D341Med (cell line): ENCODE measurements around the gene STUB1.

Experiments
- DNase-seq: peaks from one replicate; pipeline ENCODE4 v3.0.0; 2012; ENCODE audit warnings: low spot score

STUB1 gene

DNA sequence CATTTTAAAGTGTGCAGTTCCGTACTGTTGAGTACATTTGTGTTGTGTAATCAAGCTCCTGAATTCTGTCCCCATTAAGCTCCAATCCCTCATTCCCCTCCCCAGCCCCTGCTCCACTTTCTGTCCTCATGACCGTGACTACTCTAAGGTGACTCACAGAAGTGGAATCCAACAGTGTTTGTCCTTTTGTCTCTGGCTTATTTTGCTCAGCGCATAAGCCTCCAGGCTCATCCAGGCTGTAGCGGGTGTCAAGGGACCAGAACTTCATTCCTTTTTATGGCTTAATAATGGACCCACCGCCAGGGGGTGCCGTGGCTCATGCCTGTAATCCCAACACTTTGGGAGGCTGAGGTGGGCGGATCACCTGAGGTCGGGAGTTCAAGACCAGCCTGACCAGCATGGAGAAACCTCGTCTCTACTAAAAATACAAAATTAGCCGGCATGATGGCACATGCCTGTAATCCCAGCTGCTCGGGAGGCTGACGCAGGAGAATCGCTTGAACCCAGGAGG is 32.6 kb downstream of the STUB1 start:
- DNase-seq: peak; percentile 56

GRCh38 chr16:714079-714478 is 33.9 kb downstream of the STUB1 start:
- DNase-seq: no peak

DNA sequence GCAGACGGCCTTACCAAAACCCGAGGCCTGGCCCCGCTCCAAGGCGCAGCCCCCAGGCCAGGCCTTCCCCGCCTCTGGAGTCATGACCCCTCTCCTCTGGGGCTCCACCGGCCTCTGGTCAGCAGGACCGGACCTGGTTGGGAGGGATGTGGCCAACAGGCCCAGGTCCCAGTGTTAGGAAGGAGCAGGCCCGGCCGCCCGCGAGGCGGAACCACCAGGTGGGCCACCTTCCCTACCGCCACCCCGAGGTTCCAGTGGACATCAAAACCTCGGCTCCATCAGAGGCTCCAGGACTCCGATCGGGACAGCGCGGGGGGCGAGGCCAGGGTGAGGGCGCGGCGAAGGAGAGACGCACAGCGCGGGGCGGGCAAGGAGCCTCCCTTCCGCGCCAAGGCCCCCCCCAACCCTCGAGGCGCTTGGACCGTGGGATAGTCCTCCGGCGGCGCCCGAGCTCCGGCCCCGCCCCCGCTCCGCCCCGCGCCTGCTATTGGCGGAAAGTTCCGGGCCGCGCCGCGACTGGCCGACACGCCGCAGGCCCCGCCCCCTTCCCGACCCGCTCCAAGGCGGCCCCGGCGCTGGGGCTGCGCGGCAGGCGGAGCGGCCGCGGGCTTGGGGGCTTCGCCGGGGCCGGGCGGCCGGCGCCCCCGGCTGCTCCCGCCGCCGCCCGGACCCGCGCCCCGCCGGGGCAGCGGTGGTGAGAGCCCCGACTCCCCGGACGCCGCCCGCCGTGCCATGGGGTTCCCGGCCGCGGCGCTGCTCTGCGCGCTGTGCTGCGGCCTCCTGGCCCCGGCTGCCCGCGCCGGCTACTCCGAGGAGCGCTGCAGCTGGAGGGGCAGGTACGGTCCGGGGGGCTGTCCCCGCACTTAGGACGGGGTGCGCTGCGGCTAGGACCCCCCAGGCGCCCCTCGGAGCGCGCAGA is 34.6 kb downstream of the STUB1 start, which contains the start of gene METRN:
TSS of gene METRN (plus strand) at position 561 of the 919 bp plus-strand sequence. CDS start at position 733, 172 bp downstream.
- peak; percentile 94 for DNase-seq

- DNase-seq: peak; percentile 71
Observed at GRCh38 chr16:715477-716199, 35.4 kb downstream of the STUB1 start.

DNA sequence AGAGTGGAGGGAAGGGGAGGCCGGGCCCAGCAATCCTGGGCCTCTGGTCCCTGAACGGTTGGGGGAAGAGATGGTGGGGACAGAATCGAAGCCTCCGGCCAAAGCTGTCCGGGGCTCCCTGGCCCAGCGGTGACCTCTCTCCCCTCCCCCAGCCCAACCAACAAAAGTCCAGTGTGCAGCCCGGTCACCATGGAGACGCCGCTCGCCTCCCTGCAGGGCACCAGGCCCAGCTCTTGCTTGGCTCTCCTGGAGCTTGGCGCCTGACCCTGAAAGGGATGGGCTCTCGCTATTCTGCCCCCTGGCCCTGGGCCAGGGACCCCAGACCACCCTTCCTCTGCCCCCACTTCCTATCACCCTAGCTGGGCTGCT is 36.0 kb downstream of the STUB1 start:
- DNase-seq: no peak

GRCh38 chr16:716768-717325 is 36.6 kb downstream of the STUB1 start:
- DNase-seq: no peak

- DNase-seq: no peak
Observed at GRCh38 chr16:717450-718245, 37.4 kb downstream of the STUB1 start.

DNA sequence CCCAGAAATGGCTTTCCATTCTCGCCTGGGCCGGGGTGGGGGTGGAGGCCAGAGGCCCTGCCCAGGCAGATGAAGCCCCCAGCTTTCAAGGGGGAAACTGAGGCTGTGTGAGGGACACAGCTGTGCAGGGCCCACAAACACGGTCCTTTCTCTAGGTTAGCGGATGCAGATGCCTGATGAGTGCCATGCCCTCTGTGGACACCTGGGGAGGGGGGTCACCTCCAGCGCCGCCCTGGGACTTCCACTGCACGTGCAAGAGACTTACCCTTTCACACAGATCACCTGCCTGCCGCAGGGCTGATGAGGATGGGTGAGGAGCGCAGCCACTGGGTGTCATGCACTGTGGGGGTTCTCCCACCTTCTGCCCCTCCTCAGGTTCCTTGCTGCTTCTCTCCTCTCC is 38.2 kb downstream of the STUB1 start:
- no peak for DNase-seq

GRCh38 chr16:718922-719321 is 38.7 kb downstream of the STUB1 start:
- no peak for DNase-seq

- no peak for DNase-seq
Observed at GRCh38 chr16:719815-720446, 39.7 kb downstream of the STUB1 start.

DNA sequence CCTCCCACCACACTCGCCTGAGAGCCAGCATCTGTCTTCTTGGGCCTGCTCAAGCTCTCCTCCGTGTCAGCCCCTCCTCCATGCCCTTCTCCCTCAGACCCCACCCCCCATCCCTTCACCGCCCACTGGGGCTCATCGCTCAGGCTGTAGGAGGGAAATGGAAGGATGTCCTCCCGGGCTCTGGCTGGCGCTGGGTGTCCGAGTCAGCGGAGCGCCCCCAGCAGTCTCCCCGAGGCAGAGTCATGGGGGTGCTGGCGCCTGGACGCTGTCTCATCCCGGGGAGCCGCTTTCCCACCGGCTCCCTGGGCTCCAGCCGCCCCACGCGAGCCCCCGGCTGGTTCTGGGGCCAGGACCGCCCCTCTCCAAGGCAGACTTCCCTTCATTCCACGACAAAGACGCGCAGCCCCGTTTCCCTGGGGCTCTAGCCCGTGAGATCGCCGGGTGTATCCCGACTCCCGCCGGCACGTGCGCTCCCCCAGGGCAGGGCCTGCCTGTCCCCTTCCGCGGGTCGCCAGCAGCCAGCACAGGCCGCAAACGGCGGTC is 40.3 kb downstream of the STUB1 start:
- DNase-seq: peak; percentile 71

GRCh38 chr16:720990-721764 is 41.0 kb downstream of the STUB1 start, which contains the start of gene ANTKMT:
Gene ANTKMT (plus strand): TSS chr16:721146. CDS start chr16:721275, 129 bp downstream.
- peak; percentile 92 for DNase-seq

DNA sequence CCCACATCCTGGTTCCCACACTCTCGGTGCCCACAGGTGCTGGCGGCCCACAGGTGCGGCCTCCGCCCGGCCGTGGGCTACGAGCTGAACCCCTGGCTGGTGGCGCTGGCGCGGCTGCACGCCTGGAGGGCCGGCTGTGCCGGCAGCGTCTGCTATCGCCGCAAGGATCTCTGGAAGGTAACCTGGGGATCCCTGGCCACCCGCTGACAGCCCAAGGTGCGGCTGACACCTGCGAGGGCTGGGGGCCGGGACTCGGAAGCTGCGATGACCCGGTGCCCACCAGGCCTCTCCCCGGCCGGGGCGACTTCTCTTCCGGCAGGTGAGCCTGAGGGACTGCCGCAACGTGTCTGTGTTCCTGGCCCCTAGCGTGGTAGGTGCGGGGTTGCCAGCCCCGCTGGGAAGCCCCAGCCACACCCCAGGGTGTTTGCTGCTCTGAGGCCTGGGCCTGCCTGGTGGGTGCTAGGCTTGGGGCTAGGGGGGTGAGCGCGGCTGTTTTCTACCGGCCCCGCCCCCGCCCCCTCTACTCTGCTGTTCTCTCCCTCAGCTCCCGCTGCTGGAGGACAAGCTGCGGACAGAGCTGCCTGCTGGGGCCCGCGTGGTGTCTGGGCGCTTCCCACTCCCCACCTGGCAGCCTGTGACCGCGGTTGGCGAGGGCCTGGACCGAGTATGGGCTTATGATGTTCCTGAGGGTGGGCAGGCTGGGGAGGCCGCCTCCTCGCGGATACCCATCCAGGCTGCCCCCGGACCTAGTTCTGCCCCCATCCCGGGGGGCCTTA is 41.7 kb downstream of the STUB1 start:
- no peak for DNase-seq

GRCh38 chr16:722835-723633 is 42.8 kb downstream of the STUB1 start:
- DNase-seq: no peak

GRCh38 chr16:723695-724094 is 43.5 kb downstream of the STUB1 start:
- no peak for DNase-seq

GRCh38 chr16:724188-725040 is 44.2 kb downstream of the STUB1 start:
- DNase-seq: no peak

GRCh38 chr16:725041-725376 is 44.8 kb downstream of the STUB1 start:
- DNase-seq: no peak
